Gastrocnemius medialis (tissue), 4 donors: ENCODE data around the gene ERC2. TPM values are rescaled to one million over a fixed set of nuclear protein-coding genes. Genes with fewer than 3 reads are reported as not detected.

ENCODE experiments used
- ATAC-seq, 2 donors: fragments of 150-250 bp; one replicate each; pipeline ENCODE4 v1.9.1; 2016
- DNase-seq, 2 donors: peaks; one replicate each; pipeline ENCODE4 v3.0.0-alpha.2; 2019
- H3K27ac ChIP-seq, 4 donors: fragments of 200-600 bp; sonication (generic); 1 replicate in 1 of 4; 2 replicates in 3 of 4; pipeline ENCODE4 v1.5.1; 2016 to 2018; ENCODE audit warnings: mild to moderate bottlenecking in 2 of 4, moderate library complexity in 1 of 4
- H3K27me3 ChIP-seq, 3 donors: fragments of 200-600 bp; sonication (generic) in 2 of 3; 1 replicate in 1 of 3; 2 replicates in 2 of 3; pipeline versions ENCODE4 v1.5.1 to v1.6.0; 2016 to 2019; ENCODE audit warnings: mild to moderate bottlenecking in 1 of 3, moderate library complexity in 1 of 3
- H3K36me3 ChIP-seq, 2 donors: fragments of 200-600 bp; sonication (generic) in 1 of 2; one replicate each; pipeline ENCODE4 v1.5.1; 2017 to 2018
- H3K4me1 ChIP-seq, 2 donors: fragments of 200-600 bp; sonication (generic) in 1 of 2; one replicate each; pipeline ENCODE4 v1.5.1; 2016 to 2017; ENCODE audit warnings: mild to moderate bottlenecking in 2 of 2
- H3K4me3 ChIP-seq, 4 donors: fragments of 200-600 bp; sonication (generic) in 3 of 4; 1 replicate in 1 of 4; 2 replicates in 3 of 4; pipeline ENCODE4 v1.5.1; 2016 to 2019; ENCODE audit warnings: mild to moderate bottlenecking in 2 of 4
- H3K9me3 ChIP-seq, 3 donors: fragments of 200-600 bp; sonication (generic) in 2 of 3; 1 replicate in 1 of 3; 2 replicates in 2 of 3; pipeline ENCODE4 v1.5.1; 2016 to 2019
- CTCF ChIP-seq, 5 experiments: fragments of 450-650 bp in 3 of 5; fragments of 200-600 bp in 2 of 5; sonication (generic) in 2 of 5; IDR thresholded peaks in 4 of 5; conservative IDR thresholded peaks in 1 of 5; 1 replicate in 4 of 5; 2 replicates in 1 of 5; pipeline ENCODE4 v1.5.1; 2016 to 2019; ENCODE audit warnings: antibody characterized with exemption in 5 of 5, mild to moderate bottlenecking in 3 of 5, moderate library complexity in 3 of 5
- POLR2A ChIP-seq, 2 donors: fragments of 450-650 bp; IDR thresholded peaks; one replicate each; pipeline ENCODE4 v1.6.1; 2017; ENCODE audit warnings: antibody characterized with exemption in 2 of 2, mild to moderate bottlenecking in 2 of 2, moderate library complexity in 2 of 2
- in situ Hi-C, 4 donors: fragments of 200-750 bp; cut with MboI; loops; one replicate each; pipeline versions ENCODE4 v1.15.0 to v1.8.0; 2017; ENCODE audit warnings: low sequenced_read_pairs in 4 of 4
- intact Hi-C: fragments of 100-400 bp; cut with DNase I; formaldehyde crosslinking; loops from one replicate; pipeline ENCODE4 v1.15.1; 2023; ENCODE audit warnings: low total_unique reads
- total RNA-seq, 4 donors: library from RNA; depleted of rRNA; stranded (reverse); fragments of >200 nt; gene quantifications; one replicate each; pipeline versions ENCODE4 v1.1.0 to v1.2.3, GENCODE V29; 2016

ERC2 gene
- total RNA-seq, 4 donors from 2014 or later, result not detected

GRCh38 chr3:56316944-56317343 is 151.3 kb downstream of the ERC2 start:
- H3K4me3 ChIP-seq, result no peak overlapping the region
- DNase-seq (no peak), ATAC-seq (no peak)
- TF ChIP-seq CTCF (IDR thresholded peaks at IDR 0.05 in 4 of 5, conservative IDR thresholded peaks at IDR 0.05 in 1 of 5), result no peak
- no peak for TF ChIP-seq POLR2A (IDR thresholded peaks at IDR 0.05)
- no peaks in the 10 kb centered on the region for H3K27me3 ChIP-seq
- H3K27ac ChIP-seq, result no peak overlapping the region
- in situ Hi-C loops, result no loop called here
- peaks cover 0 to 7% of the 10 kb centered on the region in 2 donors for H3K4me1 ChIP-seq
- no peaks in the 10 kb centered on the region for H3K36me3 ChIP-seq
- H3K9me3 ChIP-seq, result no peaks in the 10 kb centered on the region
- intact Hi-C loops, result no loop called here

- Histone ChIP-seq H3K4me1 (peaks cover 0 to 7% of the 10 kb centered on the region in 2 donors), H3K9me3 (no peaks in the 10 kb centered on the region), H3K36me3 (no peaks in the 10 kb centered on the region), H3K27ac (no peak overlapping the region), H3K4me3 (no peak overlapping the region), H3K27me3 (no peaks in the 10 kb centered on the region)
- intact Hi-C loops, result no loop called here
- in situ Hi-C loops, result no loop called here
- TF ChIP-seq POLR2A (IDR thresholded peaks at IDR 0.05), result no peak
- no peak for TF ChIP-seq CTCF (IDR thresholded peaks at IDR 0.05 in 4 of 5, conservative IDR thresholded peaks at IDR 0.05 in 1 of 5)
- peak in 1 of 2 donors; percentile 25 for DNase-seq
- ATAC-seq, result peak in 1 of 2 donors; percentile 84
Measured at GRCh38 chr3:56314842-56315241, 153.4 kb downstream of the ERC2 start.

GRCh38 chr3:56309465-56309864 is 158.8 kb downstream of the ERC2 start:
- intact Hi-C loops (no loop called here), in situ Hi-C loops (no loop called here)
- no peaks in the 10 kb centered on the region for H3K9me3 ChIP-seq
- no peak overlapping the region for H3K4me3 ChIP-seq
- TF ChIP-seq POLR2A (IDR thresholded peaks at IDR 0.05) (no peak), CTCF (IDR thresholded peaks at IDR 0.05 in 4 of 5, conservative IDR thresholded peaks at IDR 0.05 in 1 of 5) (no peak)
- H3K4me1 ChIP-seq, result peaks cover 0 to 6% of the 10 kb centered on the region in 2 donors
- no peaks in the 10 kb centered on the region for H3K36me3 ChIP-seq
- no peak overlapping the region for H3K27ac ChIP-seq
- no peaks in the 10 kb centered on the region for H3K27me3 ChIP-seq
- ATAC-seq (no peak), DNase-seq (no peak)

- Histone ChIP-seq H3K4me1 (no peaks in the 10 kb centered on the region), H3K27me3 (no peaks in the 10 kb centered on the region), H3K27ac (no peak overlapping the region), H3K9me3 (no peaks in the 10 kb centered on the region), H3K4me3 (no peak overlapping the region), H3K36me3 (no peaks in the 10 kb centered on the region)
- in situ Hi-C loops (no loop called here), intact Hi-C loops (no loop called here)
- no peak for TF ChIP-seq POLR2A (IDR thresholded peaks at IDR 0.05)
- TF ChIP-seq CTCF (IDR thresholded peaks at IDR 0.05 in 4 of 5, conservative IDR thresholded peaks at IDR 0.05 in 1 of 5), result no peak
- ATAC-seq (no peak), DNase-seq (no peak)
Measured at GRCh38 chr3:56308471-56308870, 159.8 kb downstream of the ERC2 start.

- no peak for TF ChIP-seq CTCF (IDR thresholded peaks at IDR 0.05 in 4 of 5, conservative IDR thresholded peaks at IDR 0.05 in 1 of 5)
- TF ChIP-seq POLR2A (IDR thresholded peaks at IDR 0.05), result no peak
- no peaks in the 10 kb centered on the region for H3K27me3 ChIP-seq
- H3K9me3 ChIP-seq, result no peaks in the 10 kb centered on the region
- H3K36me3 ChIP-seq, result no peaks in the 10 kb centered on the region
- H3K4me1 ChIP-seq, result no peaks in the 10 kb centered on the region
- H3K27ac ChIP-seq, result no peak overlapping the region
- H3K4me3 ChIP-seq, result no peak overlapping the region
- no peak for ATAC-seq
- in situ Hi-C loops (no loop called here), intact Hi-C loops (no loop called here)
- no peak for DNase-seq
Measured at GRCh38 chr3:56304069-56304468, 164.2 kb downstream of the ERC2 start.
